ENCODE measurements around the gene INHA.

The INHA gene

DNA sequence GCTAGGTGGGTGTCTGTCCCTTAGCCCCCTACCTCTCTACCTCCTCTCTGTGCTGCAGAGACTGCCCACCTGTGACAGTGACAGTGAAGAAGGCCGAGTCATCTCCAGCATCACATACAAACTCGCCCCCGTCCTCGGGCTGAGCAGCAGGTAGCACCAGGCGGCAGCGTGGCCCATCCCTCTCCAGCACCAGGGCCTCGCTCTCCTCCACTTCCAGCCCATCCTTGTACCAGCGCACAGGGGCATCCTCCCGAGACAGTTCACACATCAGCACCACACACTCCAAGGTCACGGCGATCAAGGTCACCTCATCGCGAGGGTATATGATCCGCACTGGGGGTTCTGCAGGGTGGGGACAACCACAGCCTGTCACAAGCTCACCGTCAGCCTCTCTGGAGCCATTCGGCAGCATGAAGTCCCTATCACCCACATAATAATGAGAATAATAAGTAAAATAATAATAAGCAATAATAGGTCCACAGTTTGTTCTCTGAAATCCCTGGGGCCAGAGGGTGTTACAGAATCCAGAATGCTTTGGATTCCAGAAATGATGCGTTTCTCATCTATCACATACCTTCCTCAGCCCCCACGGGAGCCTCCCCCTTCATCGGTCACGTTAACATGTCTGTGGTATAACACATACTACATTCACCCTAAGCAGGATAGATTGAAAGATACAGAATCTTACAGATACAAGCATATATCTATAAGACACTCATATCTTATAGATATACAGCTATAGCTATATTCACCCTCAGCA lies 12.8 kb upstream of the INHA start:
- no peak for DNase-seq

DNA sequence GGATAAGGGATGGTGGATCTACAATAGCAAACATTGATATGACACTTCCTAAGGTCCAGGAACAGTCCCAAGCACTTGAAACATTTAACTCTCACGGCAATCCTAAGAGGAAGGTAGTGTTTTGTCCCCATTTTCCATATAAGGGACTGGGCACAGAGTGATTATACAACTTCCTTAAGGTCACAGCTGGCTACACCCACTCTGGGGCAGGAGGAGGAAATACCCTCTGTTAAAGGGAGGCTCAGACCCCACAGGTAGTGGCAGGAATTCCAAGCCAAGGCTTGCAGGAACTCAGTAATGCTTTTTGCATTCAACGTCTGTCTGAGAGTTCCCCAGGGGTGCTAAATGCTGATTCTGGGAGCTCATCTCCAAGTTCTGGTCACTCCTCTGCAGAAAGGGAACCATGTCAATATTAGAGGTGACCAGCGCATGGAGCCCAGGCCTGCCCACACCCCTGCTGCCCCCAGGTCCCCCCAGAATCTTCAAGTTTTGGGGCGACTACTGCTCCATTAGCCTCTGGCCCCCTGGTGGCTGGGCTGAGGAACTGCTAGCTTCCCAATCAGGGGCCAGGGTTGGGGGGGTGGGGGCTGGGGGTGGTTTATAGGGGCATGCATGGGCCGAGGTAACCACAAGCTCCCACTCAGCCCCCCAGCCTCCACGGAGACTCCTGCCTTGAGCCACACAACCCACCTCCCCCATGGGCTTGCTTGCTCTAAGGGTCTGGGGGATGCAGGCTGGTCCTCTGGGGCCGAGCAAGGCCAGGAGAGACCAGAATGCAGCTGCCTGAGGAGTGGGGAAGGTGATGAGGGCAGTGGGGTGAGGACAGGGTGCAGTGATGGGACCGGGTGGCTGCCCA lies 11.8 kb upstream of the INHA start:
- DNase-seq, result no peak

DNA sequence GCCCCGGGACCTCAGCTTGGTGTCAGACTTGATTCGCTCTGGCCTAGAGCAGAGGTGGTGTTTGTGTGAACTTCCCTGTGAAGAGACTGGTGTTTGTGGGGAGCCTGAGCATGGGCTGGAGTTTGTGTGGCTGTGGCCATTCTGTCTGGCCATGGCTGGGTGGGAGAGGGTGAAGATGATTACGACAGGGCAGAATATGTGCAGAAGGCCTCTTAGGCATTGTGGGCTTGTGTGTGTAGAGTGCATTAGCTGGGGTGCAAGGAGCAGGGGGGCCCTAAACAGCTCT lies 11.3 kb upstream of the INHA start:
- no peak for DNase-seq

DNA sequence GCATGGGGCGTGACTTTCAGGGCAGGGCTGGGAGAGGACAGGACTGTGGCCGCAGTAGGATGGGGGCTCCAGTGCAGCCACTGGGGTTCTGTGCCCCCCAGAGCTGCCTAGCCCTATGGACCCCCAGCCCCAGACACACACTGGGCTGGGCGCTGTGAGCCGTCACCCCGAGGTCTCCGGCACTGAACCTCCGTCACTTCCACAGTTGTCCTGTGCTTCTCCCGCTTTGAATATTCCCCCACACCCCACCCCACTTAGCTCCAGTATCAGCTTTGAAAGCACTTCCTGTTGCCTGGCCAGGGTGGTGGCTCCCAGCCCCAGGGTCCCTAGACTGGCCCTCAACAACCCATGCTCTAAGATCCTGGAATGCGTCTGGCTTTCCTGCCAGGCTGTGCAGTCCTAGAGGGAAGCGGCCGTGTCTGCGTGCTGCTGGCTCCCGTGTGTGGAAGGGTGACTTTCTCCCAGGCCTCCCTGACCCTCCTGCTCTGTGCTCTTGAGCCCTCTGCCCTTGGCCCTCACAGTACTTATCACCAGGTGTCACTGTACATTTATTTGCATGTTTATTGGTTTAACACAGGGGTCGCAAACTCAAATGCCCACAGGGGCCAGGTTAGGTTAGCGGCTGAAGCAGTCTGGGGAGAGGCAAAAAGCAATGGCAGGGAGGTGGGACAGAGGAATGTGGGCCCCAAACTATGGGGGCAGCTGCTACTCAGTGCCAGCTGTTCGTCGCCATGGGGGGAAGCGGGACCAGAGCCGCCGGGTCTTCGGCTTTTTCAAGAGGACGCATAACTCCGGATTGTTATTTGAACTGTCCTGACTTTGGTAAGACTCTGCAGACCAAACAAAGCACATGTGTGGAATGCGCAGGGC lies 10.7 kb upstream of the INHA start:
- DNase-seq, result no peak

DNA sequence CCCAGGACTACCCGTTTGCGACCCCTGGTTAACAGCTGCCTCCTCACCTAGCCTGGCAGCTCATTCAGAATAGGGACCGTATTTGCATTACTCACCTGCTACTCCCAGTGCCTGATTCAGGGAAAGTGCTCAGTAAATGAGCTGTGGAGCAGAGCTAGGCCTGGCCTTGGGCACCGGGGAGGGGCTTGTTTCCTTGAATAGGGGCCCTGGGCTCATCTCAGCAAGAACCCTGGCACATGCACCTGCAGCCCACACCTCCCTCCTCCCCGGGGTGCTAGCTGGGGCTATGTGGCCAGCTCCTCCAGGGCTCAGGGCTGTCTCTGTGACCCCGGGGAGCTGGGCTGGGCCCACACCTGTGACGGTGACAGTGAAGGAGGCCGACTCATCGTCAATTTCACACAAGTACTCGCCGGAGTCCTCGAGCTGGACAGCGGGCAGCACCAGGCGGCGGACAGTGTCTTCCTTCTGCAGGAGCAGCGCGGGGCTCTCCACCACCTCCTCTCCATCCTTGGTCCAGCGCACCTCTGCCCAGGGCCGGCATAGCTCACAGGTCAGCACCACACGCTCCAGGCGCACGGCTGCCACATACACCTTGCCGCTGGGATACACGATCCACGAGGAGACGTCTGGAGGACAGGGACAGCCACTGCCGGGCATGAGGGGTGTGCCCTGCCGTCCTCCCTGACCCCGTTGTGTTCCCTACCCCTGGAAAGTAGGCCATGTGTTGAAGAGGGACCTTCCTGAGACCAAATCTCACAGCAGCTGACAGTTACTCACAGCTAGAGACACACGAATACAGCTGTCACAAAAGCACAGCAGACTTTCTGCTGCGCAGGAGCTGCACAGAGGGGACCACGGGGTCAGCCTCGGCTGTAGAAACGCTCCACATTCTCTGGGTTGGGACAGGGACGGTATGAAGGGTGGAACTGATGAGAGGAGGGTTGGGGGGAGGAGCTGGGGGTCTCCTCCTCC lies 9.8 kb upstream of the INHA start:
- no peak for DNase-seq

DNA sequence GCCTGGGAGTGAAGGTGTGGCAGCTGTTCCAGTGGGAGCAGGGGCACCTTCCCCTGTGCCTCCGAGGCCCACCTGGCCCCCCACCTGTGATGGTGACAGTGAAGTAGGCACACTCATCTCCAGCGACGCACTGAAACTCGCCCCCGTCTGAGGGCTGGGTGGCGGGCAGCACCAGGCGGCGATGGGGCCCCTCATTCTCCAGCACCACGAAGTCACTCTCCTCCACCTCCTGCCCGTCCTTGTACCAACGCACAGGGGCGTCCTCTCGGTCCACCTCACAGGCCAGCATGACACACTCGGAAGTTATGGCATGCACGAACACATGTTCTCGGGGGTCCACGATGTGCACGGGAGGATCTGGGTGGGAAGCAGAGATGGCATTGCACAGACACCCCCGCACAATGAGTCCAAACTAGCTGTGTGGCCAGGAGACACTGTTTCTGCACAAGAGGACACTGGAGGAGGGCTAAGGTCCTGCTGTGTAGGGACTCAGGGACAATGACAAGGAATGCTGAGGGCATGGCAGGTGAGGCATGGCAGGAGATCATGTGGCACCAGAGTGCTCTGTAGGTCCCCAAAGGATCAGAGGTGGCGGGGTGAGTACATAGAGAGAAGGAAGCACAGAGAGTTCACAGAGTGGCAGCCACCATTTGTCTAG lies 8.7 kb upstream of the INHA start:
- DNase-seq, result no peak

DNA sequence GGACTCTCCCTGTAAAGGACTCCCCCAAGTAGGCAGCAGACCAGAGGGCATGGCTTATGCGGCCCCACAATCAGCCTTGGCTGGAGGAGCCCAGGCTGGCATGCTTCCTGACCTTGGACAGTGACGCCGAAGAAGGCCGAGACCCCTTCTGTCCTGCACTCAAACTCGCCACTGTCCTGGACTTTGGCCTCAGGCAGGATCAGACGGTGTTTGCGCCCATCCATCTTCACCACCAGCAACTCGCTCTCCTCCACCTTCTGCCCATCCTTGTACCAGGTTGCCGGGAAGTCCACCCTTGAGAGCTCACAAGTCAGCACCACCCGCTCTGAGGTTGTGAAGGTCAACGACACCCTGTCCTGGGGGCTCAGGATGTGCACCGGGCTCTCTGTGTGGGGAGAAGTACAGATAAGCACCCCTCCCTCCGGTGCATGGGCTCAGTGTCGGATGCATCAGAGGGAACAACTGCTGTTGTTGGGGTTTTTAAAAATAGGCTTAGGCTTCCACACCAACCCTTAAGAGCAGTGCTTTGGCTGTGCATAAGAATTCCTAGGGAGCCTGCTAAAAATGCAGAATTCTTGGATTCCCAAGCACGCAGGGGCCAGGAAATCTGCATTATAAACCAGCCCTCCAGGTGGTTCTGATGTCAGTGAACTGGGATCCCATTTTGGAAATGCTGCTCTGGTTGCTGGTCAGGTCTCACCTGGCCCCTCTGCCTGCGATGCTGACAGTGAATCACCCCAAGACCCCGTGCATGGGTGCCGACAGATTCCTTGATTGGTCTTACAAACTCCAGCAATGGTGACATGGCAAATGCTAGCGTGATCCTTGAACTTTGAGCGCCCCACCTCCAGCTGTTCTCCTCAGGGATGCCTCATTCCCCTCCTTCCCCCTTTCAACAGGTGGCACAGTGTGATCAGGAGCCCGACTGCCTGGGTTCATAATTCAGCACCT lies 6.7 kb upstream of the INHA start:
- no peak for DNase-seq

DNA sequence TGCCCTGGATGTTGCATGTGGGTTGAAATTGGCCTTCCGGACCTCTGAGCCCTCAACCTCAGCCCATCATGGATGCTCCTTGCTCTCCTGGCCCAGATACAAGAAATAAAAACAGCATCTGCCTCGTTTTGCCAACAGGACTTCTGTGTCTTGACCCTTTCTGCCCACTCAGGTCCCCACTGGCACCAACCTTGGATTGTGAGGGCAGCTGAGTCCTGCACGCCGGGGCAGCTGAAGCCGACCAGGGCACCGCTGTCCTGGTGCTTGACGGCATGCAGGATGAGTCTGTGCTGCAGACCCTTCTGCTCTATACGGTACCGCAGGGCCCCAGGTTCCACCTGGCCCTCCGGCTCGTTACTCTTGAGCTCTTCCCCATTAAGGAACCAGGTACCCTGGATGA lies 5.5 kb upstream of the INHA start:
- DNase-seq, result no peak

DNA sequence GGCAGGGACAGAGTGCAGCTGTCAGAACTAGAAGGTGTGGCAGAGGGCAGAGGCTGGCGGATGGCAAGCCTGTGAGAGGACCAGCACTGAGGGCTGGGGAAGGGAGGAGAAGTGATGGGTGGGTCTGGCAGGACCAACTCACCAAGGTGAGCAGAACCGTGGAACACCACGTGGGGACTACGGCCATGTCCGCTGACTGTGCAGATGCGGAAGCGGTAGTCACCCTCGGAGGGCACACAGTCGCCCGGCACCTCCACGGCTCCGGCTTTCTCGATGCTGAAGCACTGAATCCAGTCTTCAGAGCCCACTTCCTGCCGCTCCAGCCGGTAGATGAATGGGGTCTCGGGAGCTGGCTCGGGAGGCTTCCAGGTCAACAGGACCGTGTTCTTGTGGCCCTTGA lies 5.0 kb upstream of the INHA start:
- no peak for DNase-seq

DNA sequence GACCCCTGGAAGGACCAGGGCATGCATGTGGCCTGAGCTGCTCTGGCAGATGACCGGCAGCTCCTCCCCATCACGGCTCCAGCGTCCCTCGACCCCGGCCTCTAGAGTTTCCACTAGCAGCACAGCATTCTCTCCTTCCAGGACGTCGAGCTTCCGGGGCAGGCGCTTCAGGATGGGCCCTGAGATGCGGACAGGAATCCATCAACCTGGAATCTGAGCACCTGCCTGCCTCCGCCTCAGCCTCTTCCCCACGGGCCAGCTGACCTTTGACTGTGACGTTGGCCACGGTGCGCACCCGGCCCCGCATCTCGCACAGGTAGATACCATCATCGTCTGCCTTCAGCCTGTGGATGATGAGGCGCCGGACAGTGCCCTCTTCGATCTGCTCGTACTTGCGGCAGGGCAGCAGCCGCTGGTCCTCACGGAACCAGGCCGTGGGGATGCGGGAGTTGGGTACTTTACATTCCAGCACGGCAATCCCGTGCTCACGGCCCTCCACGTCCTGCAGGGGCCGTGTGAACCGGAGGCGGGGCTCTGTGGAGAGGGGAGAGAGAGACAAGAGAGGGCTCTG lies 4.2 kb upstream of the INHA start:
- DNase-seq, result no peak

DNA sequence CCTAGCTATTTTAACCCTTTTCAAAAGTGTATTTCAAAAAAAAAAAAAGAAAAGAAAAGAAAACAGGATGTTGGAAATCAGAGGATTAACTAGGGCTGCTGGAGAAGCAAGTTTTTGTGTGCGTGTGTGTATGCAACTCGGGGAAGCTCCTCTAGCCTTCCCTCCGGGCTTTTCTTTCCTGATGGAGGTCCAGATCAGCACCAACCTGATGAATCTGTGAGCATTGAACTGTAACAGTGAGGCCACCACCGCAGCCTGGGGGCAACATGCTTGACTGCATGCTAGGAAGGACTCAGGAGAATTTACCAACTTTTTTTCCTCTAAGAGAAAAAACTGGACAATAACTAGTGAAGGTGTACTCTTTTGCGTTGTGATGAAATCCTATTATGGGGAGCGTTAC lies 3.1 kb upstream of the INHA start:
- no peak for DNase-seq

DNA sequence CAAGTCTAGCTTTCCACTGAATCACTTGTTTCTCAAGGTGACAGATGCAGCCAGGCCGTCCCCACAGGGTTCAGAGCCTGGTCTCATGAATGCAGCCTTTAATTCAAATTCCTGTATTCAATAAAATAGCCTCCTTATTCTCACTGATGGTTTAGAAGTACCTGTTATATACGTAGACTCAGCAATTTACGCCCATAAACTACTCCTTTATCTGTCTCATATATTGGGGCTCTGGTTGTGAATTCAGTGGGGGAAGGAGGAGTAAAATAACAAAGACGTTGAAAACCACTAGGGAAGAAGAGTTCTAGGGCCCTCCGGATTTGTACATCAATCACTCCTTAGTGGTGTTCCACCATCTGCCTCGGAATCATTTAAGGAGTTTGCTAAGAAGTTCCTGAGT lies 2.5 kb upstream of the INHA start:
- DNase-seq, result no peak

DNA sequence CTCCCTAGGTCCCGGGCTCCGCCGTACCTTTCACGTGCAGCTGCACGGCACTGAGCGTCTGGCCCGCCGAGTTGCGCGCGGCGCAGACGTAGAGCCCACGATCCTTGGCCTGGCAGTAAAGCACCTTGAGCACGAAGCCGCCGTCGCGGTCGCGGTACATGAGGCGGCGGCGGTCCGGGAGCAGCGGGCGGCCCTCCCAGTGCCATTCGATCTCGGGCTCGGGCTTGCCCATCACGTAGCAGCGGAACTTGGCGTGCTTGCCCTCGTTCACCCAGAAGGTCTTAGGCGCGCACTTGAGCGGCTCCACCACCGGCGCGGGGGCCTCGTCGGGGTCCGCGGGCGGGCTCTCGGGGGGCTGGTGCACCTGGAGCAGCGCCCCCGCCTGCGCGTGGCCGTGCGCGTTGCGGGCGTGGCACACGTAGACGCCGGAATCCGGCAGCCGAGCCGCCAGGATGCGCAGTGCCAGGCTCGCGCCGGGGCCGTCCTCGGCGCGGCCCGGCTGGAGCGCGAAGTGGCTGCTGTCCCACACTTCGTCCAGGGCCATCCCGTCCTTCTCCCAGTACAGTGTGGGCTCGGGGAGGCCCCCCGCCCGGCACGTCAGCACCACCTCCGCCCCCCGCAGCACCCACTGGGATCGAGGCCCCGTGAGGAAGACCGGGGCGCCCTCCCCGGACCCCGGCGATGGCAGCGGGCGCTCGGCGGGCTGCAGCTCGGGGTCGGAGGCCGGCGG lies 1.8 kb upstream of the INHA start:
- DNase-seq, result peak; percentile 70

DNA sequence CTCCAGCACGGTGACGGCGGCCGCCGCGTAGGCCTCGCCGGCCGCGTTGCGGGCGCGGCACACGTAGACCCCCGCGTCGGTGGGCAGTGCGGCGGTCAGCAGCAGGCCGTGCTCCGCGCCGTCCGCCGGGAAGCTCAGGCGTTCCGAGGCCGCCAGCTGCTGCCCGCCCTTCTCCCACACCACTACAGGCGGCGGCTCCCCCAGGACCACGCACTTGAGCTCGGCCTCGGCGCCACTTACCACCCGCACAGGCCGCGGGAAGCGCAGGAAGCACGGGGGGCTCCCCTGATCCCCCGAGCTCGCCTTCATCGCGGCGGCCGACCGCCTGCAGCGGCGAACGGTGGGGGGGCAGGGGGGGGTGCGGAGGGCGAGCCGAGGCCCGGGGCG lies 1.2 kb upstream of the INHA start:
- peak; percentile 70 for DNase-seq

DNA sequence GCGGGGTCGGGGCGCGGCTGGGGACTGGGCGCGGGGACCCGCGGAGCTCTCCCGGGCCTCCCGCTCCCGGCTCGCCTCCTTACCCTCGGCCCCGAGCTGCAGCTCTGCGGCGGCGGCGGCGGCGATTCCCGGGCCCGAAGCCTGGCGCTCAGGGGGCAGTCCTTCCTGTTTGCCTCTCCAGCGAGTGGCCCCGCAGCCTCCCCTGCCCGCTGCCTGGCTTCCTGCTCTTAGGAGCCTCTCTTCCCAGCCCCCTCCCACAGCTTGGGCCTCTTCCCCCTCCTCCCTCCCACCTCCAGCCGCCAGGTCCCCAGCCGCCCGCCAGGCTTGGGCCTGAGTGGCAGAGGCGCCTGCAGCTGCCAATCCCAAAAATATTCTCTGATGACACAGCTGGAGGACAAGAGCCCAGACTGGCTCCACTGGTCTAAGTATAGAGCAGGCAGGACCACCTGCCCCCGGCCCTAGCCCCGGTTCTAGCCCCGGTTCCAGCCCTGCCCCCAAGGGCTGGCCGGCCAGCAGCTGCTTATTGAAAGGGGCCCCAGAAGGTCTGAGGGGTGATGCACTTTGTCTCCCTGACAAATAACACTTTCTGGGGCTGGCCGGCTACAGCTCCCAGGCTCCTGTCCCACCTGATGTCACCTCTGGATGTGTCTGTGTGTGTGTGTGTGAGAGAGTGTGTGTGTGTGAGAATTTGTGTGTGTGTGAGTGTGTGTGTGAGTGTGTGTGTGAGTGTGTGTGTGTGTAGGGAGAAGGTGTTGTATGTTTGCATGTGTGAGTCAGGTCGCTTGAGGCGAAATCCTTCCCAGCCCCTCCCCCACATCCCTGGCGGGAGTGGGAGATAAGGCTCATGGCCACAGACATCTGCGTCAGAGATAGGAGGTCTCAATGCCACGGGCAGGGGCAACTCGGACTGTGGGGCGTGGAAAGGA lies 536 bp upstream of the INHA start, which contains the start of gene OBSL1:
TSS of gene OBSL1 (minus strand) at position 229 of the 926 bp plus-strand sequence. CDS start 307 bp downstream, outside the sequence.
- peak; percentile 81 for DNase-seq

DNA sequence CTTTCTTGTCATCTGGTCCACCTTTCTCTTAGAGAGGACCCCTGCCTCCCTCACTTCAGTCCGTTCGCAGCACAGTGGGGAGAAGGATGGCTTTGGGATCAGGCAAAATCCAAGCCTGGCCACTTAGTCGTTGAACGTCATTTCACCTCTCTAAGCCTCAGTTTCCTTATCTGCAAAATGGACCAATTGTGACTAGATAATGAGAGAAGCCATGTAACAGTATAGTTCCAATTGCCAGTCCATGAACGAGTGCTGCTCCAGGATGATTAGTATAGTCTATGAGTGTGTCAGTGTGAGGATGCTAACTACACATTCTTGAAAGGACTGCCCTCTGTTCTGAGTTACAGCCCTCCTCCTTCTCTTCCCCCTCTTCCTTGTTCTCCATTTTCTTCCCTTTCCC lies 1.1 kb downstream of the INHA start:
- no peak for DNase-seq

DNA sequence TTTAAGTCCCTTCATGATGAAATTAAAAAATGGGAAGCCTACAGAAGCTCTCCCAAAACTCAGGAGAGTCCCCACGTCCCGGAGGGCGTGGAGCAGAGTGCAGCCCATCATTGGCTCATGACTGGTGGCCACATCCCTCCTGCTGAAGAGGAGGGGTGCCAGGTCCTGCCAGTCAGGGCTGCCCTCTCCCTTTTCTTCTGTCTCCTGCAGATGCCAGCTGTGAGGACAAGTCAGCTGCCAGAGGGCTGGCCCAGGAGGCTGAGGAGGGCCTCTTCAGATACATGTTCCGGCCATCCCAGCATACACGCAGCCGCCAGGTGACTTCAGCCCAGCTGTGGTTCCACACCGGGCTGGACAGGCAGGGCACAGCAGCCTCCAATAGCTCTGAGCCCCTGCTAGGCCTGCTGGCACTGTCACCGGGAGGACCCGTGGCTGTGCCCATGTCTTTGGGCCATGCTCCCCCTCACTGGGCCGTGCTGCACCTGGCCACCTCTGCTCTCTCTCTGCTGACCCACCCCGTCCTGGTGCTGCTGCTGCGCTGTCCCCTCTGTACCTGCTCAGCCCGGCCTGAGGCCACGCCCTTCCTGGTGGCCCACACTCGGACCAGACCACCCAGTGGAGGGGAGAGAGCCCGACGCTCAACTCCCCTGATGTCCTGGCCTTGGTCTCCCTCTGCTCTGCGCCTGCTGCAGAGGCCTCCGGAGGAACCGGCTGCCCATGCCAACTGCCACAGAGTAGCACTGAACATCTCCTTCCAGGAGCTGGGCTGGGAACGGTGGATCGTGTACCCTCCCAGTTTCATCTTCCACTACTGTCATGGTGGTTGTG lies 2.6 kb downstream of the INHA start:
- DNase-seq, result no peak

Measured in retina (tissue), 1 donor.